ENCODE data around the gene VWCE. TPM values are rescaled to one million over a fixed set of nuclear protein-coding genes. Genes with fewer than 3 reads are reported as not detected.

VWCE gene
- total RNA-seq, 1 experiment from 2014 or later: 20.6 TPM

DNA sequence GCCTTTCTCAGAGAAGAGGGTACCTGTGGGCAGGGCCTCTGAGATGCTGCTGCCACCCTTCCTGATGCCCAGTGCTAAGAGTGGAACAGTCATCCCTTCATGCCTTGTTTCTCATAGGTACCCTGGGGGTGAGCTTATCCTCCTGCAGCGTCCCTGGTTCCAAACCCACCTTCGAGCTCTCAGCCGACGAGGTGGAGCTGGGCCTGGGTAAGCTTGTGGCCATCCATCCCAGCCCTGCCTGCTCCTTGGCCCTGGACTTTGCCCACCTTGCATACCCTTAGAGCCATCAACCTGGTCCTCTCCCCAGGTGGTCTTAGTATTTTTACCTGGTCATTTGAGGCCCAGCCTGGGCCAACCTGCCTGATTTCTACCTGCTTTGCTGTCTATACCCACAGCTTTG, 46.6 kb upstream of the VWCE start:
- no peak overlapping the region for H3K14ac ChIP-seq (ENCODE audit: insufficient read depth, low read length)
- peaks cover 5 to 49% (median 41%) of the 10 kb centered on the region in 3 experiments for H3K36me3 Mint-ChIP-seq (ENCODE audit: insufficient read depth in 1 of 3, low read depth in 3 of 3)
- H2AFZ ChIP-seq (ENCODE audit: low read length): no peak overlapping the region
- H3K79me2 ChIP-seq (ENCODE audit: insufficient read depth, low read length): no peaks in the 10 kb centered on the region
- no peak overlapping the region for H2BK12ac ChIP-seq (ENCODE audit: insufficient read length, low read depth, low read length)
- H3K4me2 ChIP-seq (ENCODE audit: insufficient read depth, insufficient read length, low read length): no peak overlapping the region
- H3K23me2 ChIP-seq (ENCODE audit: insufficient read length, low read depth, low read length, poor library complexity, severe bottlenecking): no peaks in the 10 kb centered on the region
- TF ChIP-seq, protein P1, sequence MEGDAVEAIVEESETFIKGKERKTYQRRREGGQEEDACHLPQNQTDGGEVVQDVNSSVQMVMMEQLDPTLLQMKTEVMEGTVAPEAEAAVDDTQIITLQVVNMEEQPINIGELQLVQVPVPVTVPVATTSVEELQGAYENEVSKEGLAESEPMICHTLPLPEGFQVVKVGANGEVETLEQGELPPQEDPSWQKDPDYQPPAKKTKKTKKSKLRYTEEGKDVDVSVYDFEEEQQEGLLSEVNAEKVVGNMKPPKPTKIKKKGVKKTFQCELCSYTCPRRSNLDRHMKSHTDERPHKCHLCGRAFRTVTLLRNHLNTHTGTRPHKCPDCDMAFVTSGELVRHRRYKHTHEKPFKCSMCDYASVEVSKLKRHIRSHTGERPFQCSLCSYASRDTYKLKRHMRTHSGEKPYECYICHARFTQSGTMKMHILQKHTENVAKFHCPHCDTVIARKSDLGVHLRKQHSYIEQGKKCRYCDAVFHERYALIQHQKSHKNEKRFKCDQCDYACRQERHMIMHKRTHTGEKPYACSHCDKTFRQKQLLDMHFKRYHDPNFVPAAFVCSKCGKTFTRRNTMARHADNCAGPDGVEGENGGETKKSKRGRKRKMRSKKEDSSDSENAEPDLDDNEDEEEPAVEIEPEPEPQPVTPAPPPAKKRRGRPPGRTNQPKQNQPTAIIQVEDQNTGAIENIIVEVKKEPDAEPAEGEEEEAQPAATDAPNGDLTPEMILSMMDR (conservative IDR thresholded peaks at IDR 0.05): no peak
- H3T11ph ChIP-seq (ENCODE audit: low read length): no peak overlapping the region
- WGBS (ENCODE audit: extremely low coverage, insufficient read length, low lambda C conversion rate): no CpG with 5 or more reads among the region's 4 CpGs
- H2AK5ac ChIP-seq (ENCODE audit: insufficient read length, low read length): no peak overlapping the region
- H4K20me1 ChIP-seq (ENCODE audit: control insufficient read depth, insufficient read depth, insufficient read length): no peaks in the 10 kb centered on the region
- DNase-seq: no peak
- no peaks in the 10 kb centered on the region for H3K79me1 ChIP-seq (ENCODE audit: insufficient read depth, low read depth, low read length, poor library complexity, severe bottlenecking)
- H3K27me3 Mint-ChIP-seq (ENCODE audit: low read depth): no peaks in the 10 kb centered on the region
- no peak overlapping the region for H2BK20ac ChIP-seq (ENCODE audit: low read depth, low read length, poor library complexity, severe bottlenecking)
- no peaks in the 10 kb centered on the region for H3K4me1 ChIP-seq (ENCODE audit: insufficient read depth, low read length)
- H4K5ac ChIP-seq (ENCODE audit: insufficient read length, low read depth, low read length): no peak overlapping the region
- H3K4me3 Mint-ChIP-seq: no peak overlapping the region
- H3K18ac ChIP-seq (ENCODE audit: insufficient read length, low read depth, low read length): no peak overlapping the region
- 0 out of 4 replicates have a peak, but pooled peaks cover 0 to under 1% of the 10 kb centered on the region in 2 experiments for H3K4me1 Mint-ChIP-seq
- H3K27ac ChIP-seq (ENCODE audit: insufficient read length, low read depth, low read length): no peak overlapping the region
- H3K9me3 ChIP-seq (ENCODE audit: control insufficient read depth, low read depth, low read length): no peaks in the 10 kb centered on the region
- no peak overlapping the region for H2BK15ac ChIP-seq (ENCODE audit: low read depth, low read length)
- H3K27me3 ChIP-seq (ENCODE audit: insufficient read depth, low read length): no peaks in the 10 kb centered on the region
- H4K91ac ChIP-seq (ENCODE audit: insufficient read length, low read depth, low read length): no peak overlapping the region
- H3K9me3 Mint-ChIP-seq: no peaks in the 10 kb centered on the region; a peak in 1 of 5 replicates
- H2BK5ac ChIP-seq (ENCODE audit: insufficient read length, low read length): no peak overlapping the region
- no peak overlapping the region for H3K23ac ChIP-seq (ENCODE audit: insufficient read length, low read depth, low read length)
- H3K27ac Mint-ChIP-seq: no peak overlapping the region
- no peak overlapping the region for H4K8ac ChIP-seq (replicated peaks; ENCODE audit: insufficient read length, low read depth, low read length)
- H2BK120ac ChIP-seq (ENCODE audit: low read depth, low read length, poor library complexity, severe bottlenecking): no peak overlapping the region
- H3K56ac ChIP-seq (ENCODE audit: insufficient read length, low read depth, low read length): no peak overlapping the region
- no peak overlapping the region for H3K4ac ChIP-seq (ENCODE audit: low read depth, low read length)
- no peak overlapping the region for H3K9ac ChIP-seq (ENCODE audit: extremely low read depth, insufficient read length, low read length)

Data from H9 (cell line).